HFFc6 (cell line): ENCODE data around the gene SPRED1. TPM values are rescaled to one million over a fixed set of nuclear protein-coding genes. Genes with fewer than 3 reads are reported as not detected.

Experiments
- DNase-seq: peaks from one replicate; pipeline ENCODE4 v3.0.0-alpha.2; 2018
- H3K27ac Mint-ChIP-seq: 2 replicates; pipeline ENCODE4 v1.8.0; 2020; ENCODE audit warnings: mild to moderate bottlenecking, mixed read lengths
- H3K27me3 Mint-ChIP-seq: 2 replicates; pipeline ENCODE4 v1.8.0; 2021; ENCODE audit warnings: mild to moderate bottlenecking, moderate library complexity, mixed read lengths; ENCODE audit not compliant: insufficient read depth
- H3K36me3 Mint-ChIP-seq: 2 replicates; pipeline ENCODE4 v1.8.0; 2021; ENCODE audit warnings: low read depth, mixed read lengths
- H3K4me1 Mint-ChIP-seq: 2 replicates; pipeline ENCODE4 v1.8.0; 2020; ENCODE audit warnings: low read depth, mixed read lengths
- H3K4me3 Mint-ChIP-seq: 2 replicates; pipeline ENCODE4 v1.8.0; 2020; ENCODE audit warnings: mild to moderate bottlenecking, moderate library complexity, mixed read lengths
- H3K9me3 Mint-ChIP-seq: 2 replicates; pipeline ENCODE4 v1.8.0; 2020; ENCODE audit warnings: mild to moderate bottlenecking, mixed read lengths
- total RNA-seq, 6 experiments: library from RNA; stranded (reverse); fragmentation: NEBNext Ultra II Directional; extraction: Animal tissue kit (Norgen Biotek cat#: 25700); gene quantifications; 2 replicates in 1 of 6; 3 replicates in 5 of 6; pipeline ENCODE4 v1.2.3, GENCODE V29; 2021
- TF ChIP-seq, protein P1 (sequence below): fragments of 200-600 bp; sonication (generic); IDR thresholded peaks from 2 replicates; pipeline ENCODE4 v1.5.0; 2021; ENCODE audit warnings: antibody characterized with exemption, mild to moderate bottlenecking

SPRED1 gene
- total RNA-seq, 6 experiments from 2014 or later = 39.9 to 46.0 (median 41.7) TPM

DNA sequence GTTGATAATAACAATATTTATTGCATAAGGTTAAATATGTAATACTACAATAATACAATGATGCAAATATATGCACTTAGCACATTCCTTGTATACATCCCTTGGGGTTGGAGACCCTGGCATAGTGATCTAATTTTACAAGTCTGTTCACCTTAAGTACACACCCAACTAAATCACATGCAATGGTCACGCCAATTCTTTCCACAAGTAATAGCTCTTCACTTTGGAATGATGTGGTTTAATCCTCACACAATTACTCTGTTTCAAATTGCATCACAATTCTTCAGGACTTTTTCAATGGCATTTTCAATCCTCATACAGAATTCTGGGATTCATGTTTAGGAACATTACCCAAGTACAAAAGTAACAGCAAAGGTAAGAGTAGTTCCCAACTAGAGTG is 27.3 kb upstream of the SPRED1 start:
- no peak for DNase-seq
- Mint-ChIP-seq H3K36me3 (no peaks in the 10 kb centered on the region), H3K27ac (no peak overlapping the region), H3K9me3 (no peaks in the 10 kb centered on the region), H3K4me3 (no peak overlapping the region), H3K4me1 (peaks cover 18% of the 10 kb centered on the region), H3K27me3 (no peaks in the 10 kb centered on the region)
- TF ChIP-seq, protein P1, sequence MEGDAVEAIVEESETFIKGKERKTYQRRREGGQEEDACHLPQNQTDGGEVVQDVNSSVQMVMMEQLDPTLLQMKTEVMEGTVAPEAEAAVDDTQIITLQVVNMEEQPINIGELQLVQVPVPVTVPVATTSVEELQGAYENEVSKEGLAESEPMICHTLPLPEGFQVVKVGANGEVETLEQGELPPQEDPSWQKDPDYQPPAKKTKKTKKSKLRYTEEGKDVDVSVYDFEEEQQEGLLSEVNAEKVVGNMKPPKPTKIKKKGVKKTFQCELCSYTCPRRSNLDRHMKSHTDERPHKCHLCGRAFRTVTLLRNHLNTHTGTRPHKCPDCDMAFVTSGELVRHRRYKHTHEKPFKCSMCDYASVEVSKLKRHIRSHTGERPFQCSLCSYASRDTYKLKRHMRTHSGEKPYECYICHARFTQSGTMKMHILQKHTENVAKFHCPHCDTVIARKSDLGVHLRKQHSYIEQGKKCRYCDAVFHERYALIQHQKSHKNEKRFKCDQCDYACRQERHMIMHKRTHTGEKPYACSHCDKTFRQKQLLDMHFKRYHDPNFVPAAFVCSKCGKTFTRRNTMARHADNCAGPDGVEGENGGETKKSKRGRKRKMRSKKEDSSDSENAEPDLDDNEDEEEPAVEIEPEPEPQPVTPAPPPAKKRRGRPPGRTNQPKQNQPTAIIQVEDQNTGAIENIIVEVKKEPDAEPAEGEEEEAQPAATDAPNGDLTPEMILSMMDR = no peak

DNA sequence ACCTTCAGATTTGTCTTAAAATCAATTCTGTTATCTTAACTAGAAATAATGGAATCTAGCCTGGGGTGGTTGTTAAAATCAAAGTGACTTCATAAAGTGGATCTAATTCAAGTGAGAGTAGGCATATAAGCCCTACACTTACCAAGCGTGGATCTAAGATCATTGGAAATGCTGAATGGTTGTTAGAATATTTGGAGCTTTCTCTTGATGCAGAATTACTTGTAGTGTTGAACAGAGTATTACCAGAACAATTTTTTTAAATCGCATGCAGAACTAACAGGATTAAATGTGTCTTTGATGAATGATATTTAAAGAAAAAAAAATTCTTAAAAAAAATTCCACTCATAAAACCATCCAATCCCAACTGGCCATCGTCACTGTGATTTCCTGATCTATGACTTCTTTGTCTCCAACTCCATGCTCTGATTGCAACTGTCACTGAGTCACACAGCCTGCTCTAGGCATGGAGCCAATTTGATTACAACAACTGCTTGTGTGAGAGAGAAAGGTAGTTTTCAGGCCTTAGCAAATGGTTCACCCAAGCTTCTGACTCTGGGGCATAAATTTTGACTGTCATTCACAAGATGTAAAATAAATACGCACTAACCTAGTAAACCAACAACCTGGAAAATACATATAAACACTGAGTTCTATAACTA is 25.9 kb upstream of the SPRED1 start:
- H3K27ac Mint-ChIP-seq = no peak overlapping the region
- H3K36me3 Mint-ChIP-seq = no peaks in the 10 kb centered on the region
- DNase-seq = peak; percentile 73
- no peak overlapping the region for H3K4me3 Mint-ChIP-seq
- H3K9me3 Mint-ChIP-seq = no peaks in the 10 kb centered on the region
- peaks cover 18% of the 10 kb centered on the region for H3K4me1 Mint-ChIP-seq
- H3K27me3 Mint-ChIP-seq = no peaks in the 10 kb centered on the region
- TF ChIP-seq, protein P1 = no peak

DNA sequence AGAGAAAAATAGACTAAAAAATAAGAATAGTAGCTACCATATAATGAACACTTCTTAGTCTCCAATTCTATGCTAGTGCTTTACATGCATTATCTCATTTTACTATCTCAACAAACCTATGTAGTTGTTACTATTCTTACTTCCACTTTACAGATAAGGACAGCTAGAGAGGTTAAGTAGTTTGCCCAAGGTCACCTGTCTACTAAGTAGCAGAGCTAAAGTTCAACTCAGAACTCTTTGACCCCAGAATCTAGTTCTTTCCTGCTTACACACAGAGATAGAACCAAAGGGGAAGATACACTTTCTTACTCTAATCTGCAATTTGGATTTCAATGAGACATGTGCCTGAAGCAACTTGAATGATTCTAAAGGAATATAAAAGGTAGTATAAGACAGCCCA is 24.7 kb upstream of the SPRED1 start:
- no peak overlapping the region for H3K27ac Mint-ChIP-seq
- no peaks in the 10 kb centered on the region for H3K9me3 Mint-ChIP-seq
- TF ChIP-seq, protein P1 = no peak
- no peak for DNase-seq
- no peak overlapping the region for H3K4me3 Mint-ChIP-seq
- H3K36me3 Mint-ChIP-seq = no peaks in the 10 kb centered on the region
- H3K4me1 Mint-ChIP-seq = peaks cover 18% of the 10 kb centered on the region
- no peaks in the 10 kb centered on the region for H3K27me3 Mint-ChIP-seq

DNA sequence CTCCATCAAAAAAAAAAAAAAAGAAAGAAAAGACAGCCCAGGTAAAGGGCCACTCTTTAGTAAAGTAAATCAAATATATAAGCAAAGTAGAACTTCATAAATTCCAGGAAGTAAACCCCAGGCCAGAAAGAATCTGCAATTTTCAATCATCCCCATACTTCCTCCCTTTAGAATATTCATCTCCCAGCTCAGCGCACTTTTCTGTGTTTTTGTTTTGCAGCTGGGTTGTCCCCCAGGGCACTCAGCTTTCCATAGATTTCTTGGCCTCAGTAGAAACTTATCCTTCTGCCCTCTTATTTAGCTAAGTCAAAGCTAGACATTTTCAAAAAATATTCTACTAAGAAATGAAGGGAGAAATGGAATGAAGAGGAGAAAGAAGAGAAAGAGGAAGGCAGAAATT is 24.0 kb upstream of the SPRED1 start:
- peaks cover 18% of the 10 kb centered on the region for H3K4me1 Mint-ChIP-seq
- TF ChIP-seq, protein P1 = no peak

DNA sequence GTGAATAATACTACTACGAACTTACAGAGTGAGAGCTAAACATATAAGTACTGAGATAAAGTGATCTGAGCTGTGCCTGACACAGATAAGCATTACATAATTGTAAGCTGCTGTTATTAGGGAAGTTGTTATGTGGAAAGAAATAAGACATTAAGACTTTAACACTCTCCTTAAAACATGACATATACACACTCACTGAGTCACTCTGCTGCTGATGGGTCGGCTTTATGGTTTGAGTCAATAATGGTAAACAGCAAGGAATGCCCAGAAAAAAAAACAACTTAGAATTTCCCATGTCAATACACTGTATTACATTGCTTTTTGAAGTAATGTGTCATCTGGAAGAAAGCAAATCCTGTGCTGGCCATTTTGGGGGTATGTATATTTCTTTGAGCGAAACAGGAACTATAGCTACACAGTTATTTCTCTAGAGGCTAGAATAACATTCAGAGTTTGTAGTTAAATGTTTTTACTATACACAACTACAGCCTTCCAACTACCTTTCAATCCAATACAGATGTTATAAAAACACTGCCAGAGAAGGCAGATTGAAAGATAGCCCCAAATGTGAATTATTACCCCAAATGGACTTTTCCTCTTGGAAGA is 22.8 kb upstream of the SPRED1 start:
- TF ChIP-seq, protein P1 = no peak
- no peak for DNase-seq
- no peak overlapping the region for H3K4me3 Mint-ChIP-seq
- H3K9me3 Mint-ChIP-seq = no peaks in the 10 kb centered on the region
- H3K27ac Mint-ChIP-seq = no peak overlapping the region
- no peaks in the 10 kb centered on the region for H3K36me3 Mint-ChIP-seq
- H3K4me1 Mint-ChIP-seq = peaks cover 18% of the 10 kb centered on the region
- H3K27me3 Mint-ChIP-seq = no peaks in the 10 kb centered on the region

More for the DNA sequence above, 24.0 kb upstream of the SPRED1 start:
- no peak for DNase-seq
- H3K27ac Mint-ChIP-seq = no peak overlapping the region
- no peaks in the 10 kb centered on the region for H3K9me3 Mint-ChIP-seq
- H3K27me3 Mint-ChIP-seq = no peaks in the 10 kb centered on the region
- no peaks in the 10 kb centered on the region for H3K36me3 Mint-ChIP-seq
- no peak overlapping the region for H3K4me3 Mint-ChIP-seq
